ENCODE results near the gene NEIL1.

The NEIL1 gene

DNA sequence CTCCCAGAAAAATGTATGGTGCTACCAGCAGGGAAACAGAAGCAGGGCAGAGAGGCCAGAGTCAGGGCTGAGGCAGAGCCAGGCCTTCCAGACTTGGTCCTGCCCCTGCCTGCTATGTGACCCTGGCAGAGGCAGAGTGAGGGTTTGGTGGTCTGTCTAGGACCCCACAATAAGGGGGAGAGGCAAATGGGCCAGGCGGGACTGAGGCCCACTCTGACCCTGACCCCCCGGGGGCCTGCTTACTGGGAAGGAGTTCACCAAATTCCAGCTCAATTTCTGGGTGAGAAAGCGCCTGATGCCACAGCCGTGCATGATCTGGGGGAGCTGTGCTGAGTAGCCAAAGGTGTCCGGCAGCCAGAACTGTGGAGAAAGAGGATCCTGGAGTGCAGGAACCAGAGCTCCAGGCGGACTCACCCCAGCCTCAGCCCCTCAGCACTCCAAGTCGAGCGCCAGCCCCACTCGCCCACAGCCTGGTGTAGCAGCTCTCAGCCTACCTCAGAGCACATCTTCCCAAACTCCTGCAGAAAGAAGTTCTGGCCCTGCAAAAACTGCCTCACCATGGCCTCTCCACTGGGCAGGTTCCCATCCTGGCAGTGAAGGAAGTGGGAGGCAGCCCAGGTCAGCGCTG lies 14.6 kb downstream of the NEIL1 start:
- no peak overlapping the region for H3K4me3 ChIP-seq (ENCODE audit: low read depth, low read length)
- POLR2A ChIA-PET: no interaction called here
- CTCF ChIA-PET: no interaction called here
- no peak for DNase-seq (ENCODE audit: low read depth, low spot score)
- TF ChIP-seq, protein P1, sequence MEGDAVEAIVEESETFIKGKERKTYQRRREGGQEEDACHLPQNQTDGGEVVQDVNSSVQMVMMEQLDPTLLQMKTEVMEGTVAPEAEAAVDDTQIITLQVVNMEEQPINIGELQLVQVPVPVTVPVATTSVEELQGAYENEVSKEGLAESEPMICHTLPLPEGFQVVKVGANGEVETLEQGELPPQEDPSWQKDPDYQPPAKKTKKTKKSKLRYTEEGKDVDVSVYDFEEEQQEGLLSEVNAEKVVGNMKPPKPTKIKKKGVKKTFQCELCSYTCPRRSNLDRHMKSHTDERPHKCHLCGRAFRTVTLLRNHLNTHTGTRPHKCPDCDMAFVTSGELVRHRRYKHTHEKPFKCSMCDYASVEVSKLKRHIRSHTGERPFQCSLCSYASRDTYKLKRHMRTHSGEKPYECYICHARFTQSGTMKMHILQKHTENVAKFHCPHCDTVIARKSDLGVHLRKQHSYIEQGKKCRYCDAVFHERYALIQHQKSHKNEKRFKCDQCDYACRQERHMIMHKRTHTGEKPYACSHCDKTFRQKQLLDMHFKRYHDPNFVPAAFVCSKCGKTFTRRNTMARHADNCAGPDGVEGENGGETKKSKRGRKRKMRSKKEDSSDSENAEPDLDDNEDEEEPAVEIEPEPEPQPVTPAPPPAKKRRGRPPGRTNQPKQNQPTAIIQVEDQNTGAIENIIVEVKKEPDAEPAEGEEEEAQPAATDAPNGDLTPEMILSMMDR (IDR thresholded peaks at IDR 0.05; ENCODE audit: insufficient read depth, low read length, missing control alignments): no peak

DNA sequence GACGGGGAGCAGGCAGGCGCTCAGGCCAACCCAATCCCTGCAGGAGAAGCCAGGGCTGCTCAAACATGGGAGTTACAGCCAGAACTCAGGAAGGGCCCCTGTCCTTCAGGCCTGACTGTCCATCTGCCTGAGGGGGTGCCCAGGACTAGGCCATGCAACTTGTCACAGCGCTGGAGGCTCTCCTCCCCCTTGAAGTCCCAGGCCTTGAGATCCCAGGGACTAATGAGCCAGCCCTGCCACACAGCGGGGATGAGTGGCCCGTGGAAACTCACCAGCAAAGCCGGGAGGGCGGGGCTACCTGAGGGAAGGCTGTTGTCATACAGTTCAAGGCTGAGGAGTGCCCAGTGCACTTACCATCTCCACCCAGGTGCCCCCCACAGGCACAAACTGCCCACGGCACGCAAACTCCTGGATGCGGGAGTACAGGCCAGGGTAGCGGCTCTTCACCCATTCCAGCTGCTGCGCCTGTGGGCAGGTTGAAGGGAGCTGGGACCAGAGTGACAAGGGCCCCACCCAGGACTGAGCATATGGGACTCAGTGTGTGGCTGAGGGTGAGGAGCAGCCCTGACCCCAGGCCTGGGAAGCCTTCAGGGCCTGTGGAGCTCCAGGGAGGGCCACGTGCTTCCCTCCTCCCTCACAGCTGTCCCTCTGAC lies 15.3 kb downstream of the NEIL1 start:
- no peak overlapping the region for H3K4me3 ChIP-seq (ENCODE audit: low read depth, low read length)
- ChIA-PET POLR2A (no interaction called here), CTCF (no interaction called here)
- TF ChIP-seq, protein P1 (IDR thresholded peaks at IDR 0.05; ENCODE audit: insufficient read depth, low read length, missing control alignments): no peak
- no peak for DNase-seq (ENCODE audit: low read depth, low spot score)

DNA sequence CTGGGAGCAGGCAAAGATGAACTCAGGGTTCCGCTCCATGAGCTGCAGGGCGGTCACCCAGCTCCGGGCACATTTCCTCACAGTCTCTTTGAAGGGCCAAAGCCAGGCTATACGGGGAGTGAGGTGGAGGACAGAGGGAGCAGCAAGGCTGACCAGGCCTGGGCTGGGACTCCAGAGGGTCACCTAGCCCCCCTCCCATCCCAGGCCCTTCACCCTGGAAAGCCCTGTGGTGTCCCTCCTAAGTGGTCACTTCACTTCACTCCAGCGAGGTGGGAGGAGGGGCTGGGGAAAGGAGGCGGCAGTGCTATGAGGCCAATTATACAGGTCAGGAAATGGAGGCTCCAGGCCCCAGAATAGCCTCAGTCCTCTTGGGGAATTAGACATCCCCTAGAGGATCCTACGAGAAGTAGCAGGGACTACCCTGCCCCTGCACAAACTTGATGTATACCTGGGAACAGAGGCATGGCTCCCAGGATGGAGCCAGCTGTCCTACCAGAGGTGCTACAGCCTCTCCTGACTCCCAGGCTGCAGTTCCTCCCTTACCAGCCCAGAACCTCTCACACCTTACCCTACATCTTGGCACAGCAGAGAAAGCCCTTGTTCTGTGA lies 15.9 kb downstream of the NEIL1 start:
- TF ChIP-seq, protein P1 (IDR thresholded peaks at IDR 0.05; ENCODE audit: insufficient read depth, low read length, missing control alignments): no peak
- DNase-seq (ENCODE audit: low read depth, low spot score): no peak
- CTCF ChIA-PET: no interaction called here
- H3K4me3 ChIP-seq (ENCODE audit: low read depth, low read length): no peak overlapping the region
- POLR2A ChIA-PET: no interaction called here

DNA sequence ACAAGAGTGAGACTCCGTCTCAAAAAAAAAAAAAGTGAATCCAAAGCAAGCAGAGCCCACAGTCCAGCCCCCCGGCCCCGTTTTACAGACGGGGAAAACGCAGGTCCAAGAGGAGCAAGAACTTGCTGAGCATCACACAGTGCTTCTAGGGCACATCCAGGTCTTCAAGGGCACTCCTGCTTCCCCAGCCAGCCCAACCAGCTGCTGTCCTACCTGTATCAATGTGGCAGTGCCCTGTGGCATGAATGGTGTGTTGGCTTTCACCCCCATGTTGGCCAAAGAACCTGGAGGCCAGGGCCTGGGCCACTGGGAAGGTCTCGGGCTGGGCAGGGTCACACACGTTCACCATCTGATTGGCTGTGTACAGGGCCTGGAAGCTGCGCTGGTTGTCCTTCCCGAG lies 16.9 kb downstream of the NEIL1 start:
- no peak for DNase-seq (ENCODE audit: low read depth, low spot score)
- POLR2A ChIA-PET: no interaction called here
- CTCF ChIA-PET: interaction anchor here (0.6 kb wide), 1 partner anchor 90 kb away, joined by 3 read pairs; no protein-coding TSS in a partner anchor
- TF ChIP-seq, protein P1 (IDR thresholded peaks at IDR 0.05; ENCODE audit: insufficient read depth, low read length, missing control alignments): no peak
- no peak overlapping the region for H3K4me3 ChIP-seq (ENCODE audit: low read depth, low read length)

DNA sequence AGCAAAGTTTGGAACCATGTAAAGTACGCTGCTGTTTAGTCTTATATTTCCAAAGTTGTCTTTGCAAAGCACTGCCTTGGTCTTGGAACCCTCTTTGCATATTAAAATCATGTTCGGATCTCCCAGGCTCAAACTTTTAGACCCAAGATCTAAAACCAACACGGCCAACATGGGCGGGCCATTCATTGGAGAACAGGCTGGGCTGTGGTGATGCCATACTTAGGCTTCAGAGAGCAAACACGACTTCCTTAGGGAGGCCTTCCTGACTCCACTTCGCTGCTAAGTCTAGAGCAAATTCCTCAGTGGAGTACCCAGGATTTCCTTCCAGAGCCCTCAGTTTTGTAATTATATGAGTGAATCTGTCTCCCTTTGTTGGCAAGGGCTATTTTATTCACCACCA lies 18.0 kb downstream of the NEIL1 start:
- no peak for DNase-seq (ENCODE audit: low read depth, low spot score)
- TF ChIP-seq, protein P1 (IDR thresholded peaks at IDR 0.05; ENCODE audit: insufficient read depth, low read length, missing control alignments): no peak
- H3K4me3 ChIP-seq (ENCODE audit: low read depth, low read length): no peak overlapping the region
- POLR2A ChIA-PET: no interaction called here
- CTCF ChIA-PET: no interaction called here

DNA sequence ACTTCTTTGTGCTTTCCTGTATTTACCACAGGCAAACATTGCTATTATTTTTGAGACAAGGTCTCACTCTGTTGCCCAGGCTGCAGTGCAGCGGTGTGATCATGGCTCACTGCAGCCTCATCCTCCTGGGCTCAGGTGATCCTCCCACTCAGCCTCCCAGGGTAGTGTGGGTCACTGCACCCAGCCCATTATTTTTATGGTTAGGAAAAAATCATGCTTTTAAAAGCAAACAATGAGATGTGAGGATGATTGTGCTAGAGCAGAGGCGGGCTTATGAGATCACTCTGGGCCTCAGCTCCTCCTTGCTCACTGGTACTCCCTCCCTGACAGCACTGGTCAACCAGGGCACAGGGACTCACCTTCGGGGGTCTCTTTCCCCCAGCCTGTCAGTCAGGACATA lies 19.3 kb downstream of the NEIL1 start:
- H3K4me3 ChIP-seq (ENCODE audit: low read depth, low read length): no peak overlapping the region
- CTCF ChIA-PET: interaction anchor here (0.8 to 3.7 kb wide), 7 partner anchors 12 to 319 kb away, joined by 3 to 50 read pairs (median 16); partner anchors contain the start of genes IMP3, SIN3A and SNUPN
- no peak for DNase-seq (ENCODE audit: low read depth, low spot score)
- POLR2A ChIA-PET: no interaction called here
- TF ChIP-seq, protein P1 (IDR thresholded peaks at IDR 0.05; ENCODE audit: insufficient read depth, low read length, missing control alignments): no peak

Measured in AG04449 (cell line).